BLaER1 treated with 17β-estradiol and CSF1 and Interleukin-3, amounts not matched to agents 10 nM and 100 nM (cell line): ENCODE measurements around the gene MLH3.

Experiments used
- H3K27ac ChIP-seq, 11 experiments: shearing (Covaris generic); formaldehyde crosslinking; 2 replicates each; pipeline ENCODE4 v1.8.1; 2022
- H3K27me3 ChIP-seq, 11 experiments: shearing (Covaris generic); formaldehyde crosslinking; 2 replicates each; pipeline ENCODE4 v1.8.1; 2022
- H3K36me3 ChIP-seq, 11 experiments: shearing (Covaris generic); formaldehyde crosslinking; 2 replicates each; pipeline ENCODE4 v1.8.1; 2022
- H3K4me1 ChIP-seq, 10 experiments: shearing (Covaris generic); formaldehyde crosslinking; 2 replicates each; pipeline ENCODE4 v1.8.1; 2022
- H3K4me2 ChIP-seq, 11 experiments: shearing (Covaris generic); formaldehyde crosslinking; 2 replicates each; pipeline ENCODE4 v1.8.1; 2022
- H3K4me3 ChIP-seq, 10 experiments: shearing (Covaris generic); formaldehyde crosslinking; 2 replicates each; pipeline ENCODE4 v1.8.1; 2022
- H3K9ac ChIP-seq, 11 experiments: shearing (Covaris generic); formaldehyde crosslinking; 2 replicates each; pipeline ENCODE4 v1.8.1; 2022
- H3K9me3 ChIP-seq, 11 experiments: shearing (Covaris generic); formaldehyde crosslinking; replicated peaks in 1 of 11; 2 replicates each; pipeline ENCODE4 v1.8.1; 2022
- H4K20me1 ChIP-seq, 11 experiments: shearing (Covaris generic); formaldehyde crosslinking; 2 replicates each; pipeline ENCODE4 v1.8.1; 2022
- Cebpa-rat ChIP-seq, 11 experiments: shearing (Covaris generic); IDR thresholded peaks; 2 replicates each; pipeline ENCODE4 v1.8.1; 2022

The MLH3 gene

GRCh38 chr14:74965486-74966153, 85.6 kb downstream of the MLH3 start:
- H3K4me1 ChIP-seq = peaks cover 11 to 25% (median 21%) of the 10 kb centered on the region in 10 experiments; a peak in 19 of 20 replicates
- no peak overlapping the region for H3K9ac ChIP-seq
- H3K4me3 ChIP-seq = no peak overlapping the region
- H4K20me1 ChIP-seq = no peaks in the 10 kb centered on the region
- H3K27me3 ChIP-seq = no peaks in the 10 kb centered on the region
- no peak overlapping the region for H3K27ac ChIP-seq
- H3K4me2 ChIP-seq = 0 out of 22 replicates have a peak overlapping the region, but pooled peaks of 1 of the 11 experiments have one; percentile 7
- no peaks in the 10 kb centered on the region for H3K36me3 ChIP-seq
- no peak for TF ChIP-seq Cebpa-rat (IDR thresholded peaks at IDR 0.05)
- no peaks in the 10 kb centered on the region for H3K9me3 ChIP-seq

GRCh38 chr14:74964787-74965485, 86.3 kb downstream of the MLH3 start:
- Histone ChIP-seq H3K4me1 (peaks cover 11 to 26% (median 23%) of the 10 kb centered on the region in 10 experiments; a peak in 19 of 20 replicates), H3K27me3 (no peaks in the 10 kb centered on the region), H3K36me3 (no peaks in the 10 kb centered on the region), H3K4me3 (no peak overlapping the region), H3K4me2 (0 out of 22 replicates have a peak overlapping the region, but pooled peaks of 1 of the 11 experiments have one; percentile 7), H3K9ac (no peak overlapping the region), H4K20me1 (no peaks in the 10 kb centered on the region), H3K27ac (no peak overlapping the region), H3K9me3 (no peaks in the 10 kb centered on the region)
- TF ChIP-seq Cebpa-rat (IDR thresholded peaks at IDR 0.05) = no peak
